K562 (cell line): Measurements from ENCODE around the gene STAB2. TPM values are rescaled to one million over a fixed set of nuclear protein-coding genes. Genes with fewer than 3 reads are reported as not detected.

ENCODE experiments used
- C11orf30 ChIP-seq: fragments of 450-650 bp; IDR thresholded peaks from 2 replicates; pipeline ENCODE4 v1.6.1; 2016; ENCODE audit warnings: low read depth, mild to moderate bottlenecking
- CBX5 ChIP-seq: IDR thresholded peaks from 2 replicates; pipeline ENCODE4 v1.6.1; 2014; ENCODE audit warnings: low read depth, borderline replicate concordance
- CCNT2 ChIP-seq: IDR thresholded peaks from 2 replicates; pipeline ENCODE4 v1.6.1; 2011; ENCODE audit warnings: borderline replicate concordance, low read depth, mild to moderate bottlenecking, moderate library complexity, mixed read lengths, low read length; ENCODE audit not compliant: insufficient read length; ENCODE audit errors: extremely low read depth
- FOXA1 ChIP-seq: fragments of 450-650 bp; IDR thresholded peaks from 2 replicates; pipeline ENCODE4 v1.6.1; 2016; ENCODE audit warnings: mild to moderate bottlenecking, borderline replicate concordance
- ZBTB11 ChIP-seq, 3 experiments: fragments of 200-800 bp in 1 of 3; fragments of 250-450 bp in 1 of 3; fragments of 450-650 bp in 1 of 3; sonication (Bioruptor Pico) in 1 of 3; sonication (Bioruptor generic) in 1 of 3; formaldehyde crosslinking in 1 of 3; IDR thresholded peaks; 2 replicates each; pipeline versions ENCODE4 v1.6.1 to v1.8.0; 2016 to 2022; ENCODE audit warnings: mild to moderate bottlenecking in 2 of 3, missing genetic modification characterization in 2 of 3, missing compliant biosample characterization in 1 of 3, moderate library complexity in 1 of 3
- ZNF644 ChIP-seq: fragments of 200-800 bp; sonication (Bioruptor generic); IDR thresholded peaks from 2 replicates; pipeline ENCODE4 v1.6.1; 2016; ENCODE audit warnings: low read depth, missing genetic modification characterization, missing compliant biosample characterization
- polyA plus RNA-seq, 8 experiments: library from polyadenylated mRNA; depleted of rRNA in 4 of 8; stranded (reverse) in 5 of 8; unstranded in 3 of 8; fragments of >200 nt; fragmentation: Nextera tagmentation in 2 of 8; fragmentation: Illumina TruSeq in 1 of 8; extraction: Ambion mirVana in 2 of 8; extraction: Trizol in 1 of 8; gene quantifications; 2 replicates each; pipeline versions ENCODE4 v1.2.1 to v1.2.3, GENCODE V29; 2011 to 2014; ENCODE audit warnings: inconsistent platforms in 1 of 8, missing spikeins in 1 of 8
- total RNA-seq, 7 experiments: library from RNA; depleted of rRNA in 6 of 7; stranded (reverse); fragments of >200 nt in 6 of 7; fragmentation: Illumina TruSeq in 2 of 7; extraction: Trizol in 2 of 7; gene quantifications; 2 replicates each; pipeline versions ENCODE4 v1.2.1 to v1.2.3, GENCODE V29; 2011 to 2021; ENCODE audit warnings: low replicate concordance in 1 of 7
- TF ChIP-seq, protein P1 (sequence below): fragments of 250-450 bp; sonication (Bioruptor Pico); IDR thresholded peaks from 2 replicates; pipeline ENCODE4 v1.5.0; 2021

Gene STAB2
- total and polyA plus RNA-seq, 9 of the 15 experiments (the other 6 are each of a cell fraction or from before 2014, with no cell fraction given), result 0.10 TPM; not detected in 8

GRCh38 chr12:103780093-103780440 lies 193.0 kb downstream of the STAB2 start (continued):
- TF ChIP-seq ZBTB11 (CRISPR knock-in tag; IDR thresholded peaks at IDR 0.05) (no peak), CBX5 (no peak), CCNT2 (no peak), FOXA1 (no peak), ZNF644 (tag) (no peak), C11orf30 (0 out of 2 replicates have a peak, but pooled peaks have one; percentile 6)
- TF ChIP-seq, protein P1, sequence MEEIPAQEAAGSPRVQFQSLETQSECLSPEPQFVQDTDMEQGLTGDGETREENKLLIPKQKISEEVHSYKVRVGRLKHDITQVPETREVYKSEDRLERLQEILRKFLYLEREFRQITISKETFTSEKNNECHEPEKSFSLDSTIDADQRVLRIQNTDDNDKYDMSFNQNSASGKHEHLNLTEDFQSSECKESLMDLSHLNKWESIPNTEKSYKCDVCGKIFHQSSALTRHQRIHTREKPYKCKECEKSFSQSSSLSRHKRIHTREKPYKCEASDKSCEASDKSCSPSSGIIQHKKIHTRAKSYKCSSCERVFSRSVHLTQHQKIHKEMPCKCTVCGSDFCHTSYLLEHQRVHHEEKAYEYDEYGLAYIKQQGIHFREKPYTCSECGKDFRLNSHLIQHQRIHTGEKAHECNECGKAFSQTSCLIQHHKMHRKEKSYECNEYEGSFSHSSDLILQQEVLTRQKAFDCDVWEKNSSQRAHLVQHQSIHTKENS, result no peak
- TF ChIP-seq, all 486 proteins: peak for 2
